Measurements from ENCODE around the gene CACNA2D1.

CACNA2D1 gene

GRCh38 chr7:82049891-82050533, 393.6 kb downstream of the CACNA2D1 start:
- H3K36me3 ChIP-seq = no peaks in the 10 kb centered on the region
- no peaks in the 10 kb centered on the region for H4K20me1 ChIP-seq
- H3K9me3 ChIP-seq = no peaks in the 10 kb centered on the region
- no peak for TF ChIP-seq Cebpa-rat (IDR thresholded peaks at IDR 0.05)
- H3K27ac ChIP-seq = no peak overlapping the region
- H3K9ac ChIP-seq = no peak overlapping the region
- no peak overlapping the region for H3K4me2 ChIP-seq
- H3K27me3 ChIP-seq = no peaks in the 10 kb centered on the region
- no peak overlapping the region for H3K4me3 ChIP-seq
- H3K4me1 ChIP-seq = no peaks in the 10 kb centered on the region

GRCh38 chr7:82049442-82049841, 394.1 kb downstream of the CACNA2D1 start:
- Histone ChIP-seq H3K4me3 (no peak overlapping the region), H3K27ac (no peak overlapping the region), H4K20me1 (no peaks in the 10 kb centered on the region), H3K9me3 (no peaks in the 10 kb centered on the region), H3K9ac (no peak overlapping the region), H3K4me2 (no peak overlapping the region), H3K36me3 (no peaks in the 10 kb centered on the region), H3K4me1 (no peaks in the 10 kb centered on the region), H3K27me3 (no peaks in the 10 kb centered on the region)
- TF ChIP-seq Cebpa-rat (IDR thresholded peaks at IDR 0.05) = no peak

GRCh38 chr7:82044497-82045080, 399.0 kb downstream of the CACNA2D1 start:
- H3K27me3 ChIP-seq = no peaks in the 10 kb centered on the region
- H3K4me2 ChIP-seq = no peak overlapping the region
- no peaks in the 10 kb centered on the region for H3K4me1 ChIP-seq
- no peaks in the 10 kb centered on the region for H3K36me3 ChIP-seq
- no peak overlapping the region for H3K27ac ChIP-seq
- TF ChIP-seq Cebpa-rat (IDR thresholded peaks at IDR 0.05) = no peak
- no peak overlapping the region for H3K4me3 ChIP-seq
- H3K9ac ChIP-seq = no peak overlapping the region
- H3K9me3 ChIP-seq = no peaks in the 10 kb centered on the region
- H4K20me1 ChIP-seq = no peaks in the 10 kb centered on the region

- H3K4me1 ChIP-seq = no peaks in the 10 kb centered on the region
Measured at GRCh38 chr7:82039621-82040020, 404.0 kb downstream of the CACNA2D1 start.

GRCh38 chr7:82036146-82036886, 407.3 kb downstream of the CACNA2D1 start:
- Histone ChIP-seq H3K4me3 (no peak overlapping the region), H3K27ac (no peak overlapping the region), H3K9me3 (no peaks in the 10 kb centered on the region), H3K4me2 (no peak overlapping the region), H4K20me1 (no peaks in the 10 kb centered on the region), H3K27me3 (no peaks in the 10 kb centered on the region), H3K36me3 (no peaks in the 10 kb centered on the region), H3K9ac (no peak overlapping the region), H3K4me1 (no peaks in the 10 kb centered on the region)
- no peak for TF ChIP-seq Cebpa-rat (IDR thresholded peaks at IDR 0.05)

More at GRCh38 chr7:82039621-82040020, 404.0 kb downstream of the CACNA2D1 start:
- H3K9ac ChIP-seq = no peak overlapping the region
- no peaks in the 10 kb centered on the region for H3K9me3 ChIP-seq
- H3K4me3 ChIP-seq = no peak overlapping the region
- H4K20me1 ChIP-seq = no peaks in the 10 kb centered on the region
- no peak overlapping the region for H3K27ac ChIP-seq
- no peaks in the 10 kb centered on the region for H3K27me3 ChIP-seq
- H3K4me2 ChIP-seq = no peak overlapping the region
- TF ChIP-seq Cebpa-rat (IDR thresholded peaks at IDR 0.05) = no peak
- no peaks in the 10 kb centered on the region for H3K36me3 ChIP-seq

- Histone ChIP-seq H3K9me3 (no peaks in the 10 kb centered on the region), H3K4me2 (no peak overlapping the region), H3K4me3 (no peak overlapping the region), H3K27ac (no peak overlapping the region), H3K4me1 (no peaks in the 10 kb centered on the region), H3K9ac (no peak overlapping the region), H3K36me3 (no peaks in the 10 kb centered on the region), H3K27me3 (no peaks in the 10 kb centered on the region), H4K20me1 (no peaks in the 10 kb centered on the region)
- TF ChIP-seq Cebpa-rat (IDR thresholded peaks at IDR 0.05) = no peak
Measured at GRCh38 chr7:82035456-82035855, 408.1 kb downstream of the CACNA2D1 start.

GRCh38 chr7:82032901-82033300, 410.7 kb downstream of the CACNA2D1 start:
- TF ChIP-seq Cebpa-rat (IDR thresholded peaks at IDR 0.05) = no peak
- H3K4me2 ChIP-seq = no peak overlapping the region

GRCh38 chr7:82029236-82029913, 414.2 kb downstream of the CACNA2D1 start:
- H3K9ac ChIP-seq = no peak overlapping the region
- no peaks in the 10 kb centered on the region for H4K20me1 ChIP-seq
- H3K27ac ChIP-seq = no peak overlapping the region
- TF ChIP-seq Cebpa-rat (IDR thresholded peaks at IDR 0.05) = no peak
- no peaks in the 10 kb centered on the region for H3K27me3 ChIP-seq
- H3K4me1 ChIP-seq = no peaks in the 10 kb centered on the region
- H3K4me3 ChIP-seq = no peak overlapping the region
- no peaks in the 10 kb centered on the region for H3K36me3 ChIP-seq
- no peak overlapping the region for H3K4me2 ChIP-seq
- H3K9me3 ChIP-seq = no peaks in the 10 kb centered on the region

More at GRCh38 chr7:82032901-82033300, 410.7 kb downstream of the CACNA2D1 start:
- Histone ChIP-seq H3K9ac (no peak overlapping the region), H3K4me3 (no peak overlapping the region), H4K20me1 (no peaks in the 10 kb centered on the region), H3K27ac (no peak overlapping the region), H3K27me3 (no peaks in the 10 kb centered on the region), H3K4me1 (no peaks in the 10 kb centered on the region), H3K36me3 (no peaks in the 10 kb centered on the region), H3K9me3 (no peaks in the 10 kb centered on the region)

- H3K27me3 ChIP-seq = no peaks in the 10 kb centered on the region
- H3K27ac ChIP-seq = no peak overlapping the region
- no peaks in the 10 kb centered on the region for H3K9me3 ChIP-seq
- no peak overlapping the region for H3K4me2 ChIP-seq
- no peaks in the 10 kb centered on the region for H4K20me1 ChIP-seq
- H3K4me1 ChIP-seq = no peaks in the 10 kb centered on the region
- H3K9ac ChIP-seq = no peak overlapping the region
- no peaks in the 10 kb centered on the region for H3K36me3 ChIP-seq
- no peak for TF ChIP-seq Cebpa-rat (IDR thresholded peaks at IDR 0.05)
- H3K4me3 ChIP-seq = no peak overlapping the region
Measured at GRCh38 chr7:82028097-82028496, 415.5 kb downstream of the CACNA2D1 start.

GRCh38 chr7:82021713-82022112, 421.9 kb downstream of the CACNA2D1 start:
- Histone ChIP-seq H3K36me3 (no peaks in the 10 kb centered on the region), H3K9me3 (no peaks in the 10 kb centered on the region), H4K20me1 (no peaks in the 10 kb centered on the region), H3K4me3 (no peak overlapping the region), H3K27ac (no peak overlapping the region), H3K4me2 (no peak overlapping the region), H3K27me3 (no peaks in the 10 kb centered on the region), H3K9ac (no peak overlapping the region), H3K4me1 (no peaks in the 10 kb centered on the region)
- no peak for TF ChIP-seq Cebpa-rat (IDR thresholded peaks at IDR 0.05)

Data from BLaER1 (cell line).